ENCODE results near the gene NAB1. TPM values are rescaled to one million over a fixed set of nuclear protein-coding genes. Genes with fewer than 3 reads are reported as not detected.

Gene NAB1
- polyA plus RNA-seq, 10 donors, result 45.3 to 74.8 (median 63.0) TPM

DNA sequence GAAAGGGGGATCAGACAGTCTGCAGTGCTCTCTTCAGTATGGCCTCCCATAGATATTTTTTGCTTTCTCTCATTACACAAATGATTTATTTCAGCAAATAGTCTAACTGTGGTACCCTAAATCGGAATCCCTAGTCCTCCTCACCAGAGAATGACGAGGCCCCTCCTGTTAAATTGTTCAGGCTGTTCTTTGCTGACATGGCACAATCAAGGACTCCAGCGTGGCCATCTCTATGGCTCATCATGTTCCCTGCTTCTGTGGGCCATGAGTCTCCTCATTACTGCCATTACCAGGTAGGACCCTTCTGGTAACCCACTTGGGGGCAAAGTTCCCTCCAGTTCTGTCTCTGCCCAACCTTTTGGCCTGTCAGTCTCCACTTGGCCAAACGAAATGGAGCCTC, 62.2 kb downstream of the NAB1 start:
- no peak for DNase-seq

DNA sequence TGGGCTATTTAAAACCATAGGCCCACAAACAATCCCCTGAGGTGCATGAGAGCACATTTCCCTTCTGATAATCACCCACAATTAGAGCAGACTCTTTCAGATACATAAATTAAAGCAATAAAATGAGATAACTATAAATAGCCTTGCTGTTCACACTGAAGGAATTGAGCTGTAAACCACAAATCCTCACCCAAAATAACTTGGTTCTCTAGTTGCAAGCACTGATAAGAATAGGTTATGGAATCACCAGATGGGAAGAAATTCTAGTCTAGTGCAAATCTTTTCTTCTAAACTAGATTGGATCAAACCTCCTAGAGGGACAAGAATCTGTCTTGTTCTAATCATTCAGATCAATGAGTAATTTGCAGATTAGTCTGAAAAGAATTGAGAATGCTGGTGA, 64.6 kb downstream of the NAB1 start:
- DNase-seq, result no peak

DNA sequence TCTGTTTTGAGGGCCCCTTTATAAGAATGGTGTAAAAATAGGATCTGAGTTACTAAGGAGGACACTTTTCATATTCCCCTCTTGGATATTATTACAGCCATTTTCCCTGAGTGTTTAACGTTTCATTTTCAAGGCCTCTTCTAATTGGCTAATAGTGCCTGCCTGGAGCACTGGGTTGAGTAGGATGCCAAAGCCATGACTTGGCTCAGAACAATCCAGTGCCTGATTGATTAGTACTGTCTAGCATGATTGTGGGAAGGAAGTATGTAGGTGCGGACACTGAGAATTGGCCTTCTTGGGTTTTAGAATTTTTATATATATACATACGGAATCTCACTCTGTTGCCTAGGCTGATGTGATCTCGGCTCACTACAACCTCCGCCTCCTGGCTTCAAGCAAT, 66.1 kb downstream of the NAB1 start:
- no peak for DNase-seq

DNA sequence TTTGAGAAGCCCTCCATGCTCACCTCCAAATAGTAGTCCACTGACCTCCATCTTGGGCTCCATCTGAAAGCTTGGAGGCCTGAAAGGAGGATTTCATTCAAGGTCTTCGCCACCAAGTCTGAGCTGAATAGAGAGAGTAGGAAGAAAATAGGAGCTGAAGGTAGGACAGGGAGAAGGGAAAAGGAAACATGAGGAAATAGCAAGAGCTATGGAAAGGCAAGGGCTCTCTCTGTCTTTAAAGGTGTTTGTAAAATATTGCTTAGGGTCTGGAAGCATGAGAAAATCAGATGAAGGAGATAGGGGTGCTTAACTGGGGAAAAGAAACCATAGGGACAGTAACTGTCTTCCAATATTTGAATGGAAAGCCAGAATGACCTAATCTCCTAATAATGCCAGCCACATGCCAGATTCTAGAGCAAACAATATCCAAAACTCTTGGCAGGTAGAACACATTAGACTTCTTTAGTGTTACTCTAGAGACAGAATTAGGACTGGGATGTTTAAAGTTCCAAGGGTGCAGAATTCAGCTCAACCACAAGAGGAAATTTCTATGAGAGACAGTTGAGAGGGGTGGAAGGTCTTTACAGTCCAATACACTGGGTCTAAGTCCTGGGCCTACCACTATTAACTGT, 67.4 kb downstream of the NAB1 start:
- no peak for DNase-seq

DNA sequence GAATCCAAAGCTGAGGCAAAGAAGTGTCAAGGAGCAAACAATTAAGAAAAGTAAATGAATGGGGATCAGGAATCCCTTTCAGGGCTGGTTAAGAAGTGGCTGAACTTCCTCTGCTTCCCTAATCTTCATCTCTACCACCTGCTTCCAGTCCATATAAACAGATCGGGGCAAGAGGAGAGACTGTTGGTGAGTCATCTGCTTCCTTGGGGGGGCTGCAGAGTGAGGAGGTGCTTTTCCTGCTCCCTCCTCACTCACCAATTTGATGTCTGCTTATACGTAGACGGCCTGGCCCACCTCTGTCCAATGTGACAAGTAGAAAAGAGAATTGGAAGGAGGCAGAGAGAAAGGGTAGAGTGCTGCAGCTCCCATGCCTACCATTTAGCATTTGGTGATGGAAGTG, 68.4 kb downstream of the NAB1 start:
- DNase-seq, result no peak

DNA sequence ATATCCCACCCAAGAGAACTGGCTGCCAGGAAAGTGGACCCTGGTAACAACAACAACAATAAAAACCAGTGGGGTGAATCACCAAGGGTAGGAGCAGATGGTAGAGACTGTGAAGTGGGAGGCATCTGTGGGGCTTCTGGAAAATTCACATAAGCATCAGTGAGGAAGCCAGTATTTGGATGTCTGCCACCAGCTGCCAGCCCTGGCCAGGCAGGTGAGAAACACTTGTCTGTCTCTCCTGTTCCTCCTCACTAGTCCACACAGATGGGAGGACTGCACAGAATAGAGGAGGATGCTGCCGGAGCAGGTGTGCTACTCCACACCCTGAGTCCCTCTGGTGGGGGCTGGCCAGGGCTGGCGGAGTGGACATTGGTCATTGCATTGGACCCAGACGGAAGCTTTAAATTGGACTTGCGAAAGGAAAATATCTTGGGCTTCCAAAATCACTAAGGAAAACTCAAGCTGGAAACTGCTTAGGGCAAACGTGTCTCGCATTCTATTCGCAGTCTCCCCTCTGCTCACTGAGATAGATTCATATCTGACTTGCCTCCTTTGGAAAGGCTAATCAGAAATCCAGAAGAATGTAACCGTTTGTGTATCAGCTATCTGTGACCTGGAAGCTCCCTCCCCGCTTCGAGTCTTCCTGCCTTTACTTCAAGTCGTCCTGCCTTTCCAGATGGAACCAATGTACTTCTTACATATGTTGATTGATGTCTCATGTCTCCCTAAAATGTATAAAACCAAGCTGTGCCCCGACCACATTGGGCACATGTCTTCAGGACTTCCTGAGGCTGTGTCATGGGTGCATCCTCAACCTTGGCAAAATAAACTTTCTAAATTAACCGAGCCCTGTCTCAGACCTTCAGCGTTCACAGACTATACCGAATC, 69.1 kb downstream of the NAB1 start:
- no peak for DNase-seq

DNA sequence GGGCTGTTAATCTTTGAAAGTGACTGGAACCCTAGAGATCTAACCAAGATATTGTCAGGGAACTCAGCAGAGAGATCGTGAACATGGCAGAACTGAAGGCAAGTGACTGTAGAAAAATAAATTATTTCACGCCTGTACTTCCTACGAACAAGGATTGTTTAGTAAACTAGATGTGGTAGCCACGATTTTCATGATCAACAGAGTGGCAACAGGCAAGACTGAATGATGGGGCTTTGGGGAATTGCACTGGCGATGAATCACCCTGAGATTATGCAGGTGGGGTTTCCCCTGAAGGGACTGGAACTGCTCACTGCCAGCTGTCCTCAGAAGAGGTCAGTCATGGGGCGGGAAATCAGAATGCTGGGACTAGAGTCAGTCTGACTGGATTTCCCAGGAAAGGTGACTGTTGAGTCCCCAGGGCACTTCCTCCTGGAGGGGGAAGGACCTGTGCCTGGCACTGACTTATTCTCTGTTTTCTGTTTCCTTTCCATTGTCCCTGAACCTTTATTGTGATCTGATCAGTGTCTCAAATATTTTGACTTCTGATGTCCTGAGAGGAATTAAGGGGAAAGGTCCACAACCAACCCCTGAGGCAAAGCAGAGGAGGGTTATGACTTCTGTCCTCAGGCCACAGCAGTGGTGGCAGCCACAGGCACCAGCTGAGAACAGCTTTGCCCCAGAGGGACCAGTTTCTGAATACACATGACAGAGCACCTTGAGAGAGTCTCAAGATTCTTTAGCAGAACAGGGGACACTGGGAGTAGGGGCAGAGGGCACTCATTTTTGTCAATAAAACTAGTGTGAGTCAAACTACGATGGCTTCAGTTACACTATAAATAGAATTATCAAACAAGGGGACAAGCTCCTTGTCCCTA, 70.0 kb downstream of the NAB1 start:
- DNase-seq, result peak in 1 of 3 donors; percentile 44

DNA sequence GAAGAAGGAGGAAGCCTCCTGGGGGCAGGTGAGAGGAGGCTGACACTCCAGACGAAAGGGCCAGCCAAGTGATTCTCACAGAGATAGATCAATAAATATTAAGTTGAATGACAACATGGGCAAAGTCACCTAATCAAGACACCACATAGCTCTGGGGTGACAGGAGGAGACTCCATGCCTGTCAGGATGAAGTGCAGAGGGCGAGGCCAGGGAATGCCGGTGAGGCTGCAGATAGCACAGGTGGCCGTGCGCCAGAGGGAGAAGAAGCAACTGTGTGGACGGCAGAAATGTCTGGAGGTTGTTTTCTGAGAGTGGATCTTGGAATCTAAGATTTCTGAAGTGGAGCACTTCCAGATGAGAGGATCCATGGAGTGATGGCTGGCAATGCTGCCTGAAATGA, 71.4 kb downstream of the NAB1 start:
- DNase-seq, result no peak

DNA sequence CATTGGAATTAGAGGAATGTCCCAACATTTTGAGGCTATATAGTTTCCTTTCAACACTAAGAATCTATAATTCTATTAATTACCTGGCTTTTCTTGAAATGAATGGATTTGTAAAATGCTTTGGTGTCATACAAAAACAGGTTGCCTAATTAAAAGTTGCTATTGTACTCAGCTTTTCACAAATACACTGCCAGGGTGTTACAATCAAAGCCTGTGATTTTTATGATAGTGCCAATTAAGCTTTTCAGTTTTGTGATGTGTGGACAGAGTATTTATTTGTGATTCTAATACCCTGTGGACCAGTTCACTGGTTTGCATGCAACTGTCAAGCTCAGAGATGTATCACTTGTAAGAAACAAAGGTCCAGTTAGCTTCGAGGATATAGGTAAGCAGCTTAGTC, 71.8 kb downstream of the NAB1 start:
- DNase-seq, result no peak

DNA sequence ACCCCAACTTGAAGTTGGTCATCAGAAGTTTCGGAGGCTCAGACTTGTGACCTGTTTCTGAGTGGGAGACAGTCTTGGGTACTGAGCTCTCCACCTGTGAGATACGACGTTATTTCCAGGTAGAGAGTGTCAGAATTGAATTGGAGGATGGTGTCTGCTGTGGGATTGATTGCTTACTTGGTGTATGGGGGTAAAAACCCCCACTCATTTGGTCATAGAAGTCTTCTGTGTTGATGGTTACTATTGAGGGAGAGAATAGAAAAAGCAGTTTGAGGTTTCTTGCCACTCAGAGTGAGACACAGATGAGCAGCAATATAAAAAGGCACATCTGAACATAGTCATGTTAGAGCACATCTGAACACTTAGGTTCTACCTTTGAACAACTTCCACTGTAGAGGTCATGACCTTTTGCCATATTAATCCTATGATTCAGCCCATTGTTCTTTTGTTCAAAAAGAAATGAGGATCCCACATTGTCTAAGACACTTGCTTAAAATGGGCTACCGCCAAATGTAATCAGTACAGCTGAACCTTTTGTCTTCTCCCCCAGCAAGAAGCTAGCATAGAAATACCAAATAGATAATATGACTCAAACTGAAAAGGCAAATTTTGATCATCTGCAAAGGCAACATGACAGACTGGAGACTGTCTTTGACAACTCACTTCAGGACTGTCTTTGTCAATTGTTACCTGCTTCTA, 73.3 kb downstream of the NAB1 start:
- DNase-seq, result no peak

DNA sequence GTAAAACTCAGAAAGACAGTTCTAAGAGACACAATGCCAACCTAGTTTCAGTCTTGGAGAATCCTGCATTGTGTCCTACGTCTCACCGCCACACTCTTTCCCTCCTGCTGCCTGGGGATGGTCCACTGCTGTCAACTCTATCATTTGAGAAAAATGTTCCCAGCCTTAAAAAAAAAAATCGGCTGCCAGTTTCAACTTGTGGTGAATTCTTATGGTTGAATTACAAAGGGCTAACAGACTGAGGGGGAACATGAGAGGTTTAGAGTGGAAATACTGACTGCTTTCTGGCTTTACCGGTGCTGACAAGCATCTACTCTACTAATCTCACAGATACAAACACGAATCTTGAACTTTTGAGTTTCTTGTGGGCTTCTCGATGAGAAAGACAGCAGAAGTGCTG, 74.0 kb downstream of the NAB1 start:
- DNase-seq, result peak in 1 of 3 donors; percentile 7

DNA sequence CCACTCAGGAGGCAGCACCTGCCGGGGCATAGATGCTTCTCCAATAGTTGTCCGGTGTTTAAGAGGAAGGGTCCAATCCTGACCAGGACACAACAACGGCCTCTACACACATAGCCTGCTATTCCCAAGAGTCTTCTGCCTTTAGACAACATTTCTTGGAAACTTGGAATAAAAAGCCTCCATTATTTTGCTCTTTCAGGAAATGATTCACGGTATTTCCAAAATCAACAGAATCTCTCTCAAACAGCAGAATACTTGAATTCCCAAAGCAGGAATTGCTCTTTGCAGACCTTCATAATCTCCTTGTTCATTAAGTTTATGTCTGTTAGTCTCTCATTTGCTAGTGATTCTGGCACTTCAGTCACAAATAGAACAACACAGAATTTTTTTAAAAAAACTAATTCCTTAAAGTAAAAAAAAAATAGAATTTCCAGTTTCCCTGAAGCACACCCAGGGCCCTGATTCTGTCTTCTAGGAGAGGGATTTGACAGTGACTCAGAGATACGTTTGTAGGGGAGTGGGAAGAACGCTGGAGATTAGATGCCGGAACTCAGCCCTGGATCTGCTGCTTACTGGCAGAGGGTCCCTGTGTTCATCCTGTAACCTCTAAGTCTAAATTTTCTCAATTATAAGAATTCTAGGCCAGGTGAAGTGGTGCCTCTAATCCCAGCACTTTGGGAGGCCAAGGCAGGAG, 74.7 kb downstream of the NAB1 start:
- DNase-seq, result peak; percentile 26 to 62 (median 43)

DNA sequence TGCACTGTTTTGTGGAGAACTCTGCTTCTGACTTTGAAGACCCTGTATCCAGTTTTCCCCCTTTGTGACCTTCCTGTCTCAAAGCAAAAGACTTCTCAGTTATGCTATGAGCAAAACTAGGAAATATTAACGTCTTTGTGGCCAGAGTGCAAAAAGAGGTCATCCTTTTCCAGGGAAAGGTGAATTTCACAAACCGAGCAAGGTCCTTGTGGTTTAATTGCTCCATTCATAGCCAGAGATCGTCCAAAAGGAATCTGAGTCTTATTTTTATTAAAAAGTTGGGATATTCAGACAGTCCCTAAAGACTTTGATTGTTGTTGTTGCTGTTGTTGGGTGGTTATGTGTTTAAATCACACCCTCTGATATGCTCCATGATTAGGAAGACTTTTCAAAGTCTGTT, 77.4 kb downstream of the NAB1 start:
- DNase-seq, result peak in 1 of 3 donors; percentile 21

DNA sequence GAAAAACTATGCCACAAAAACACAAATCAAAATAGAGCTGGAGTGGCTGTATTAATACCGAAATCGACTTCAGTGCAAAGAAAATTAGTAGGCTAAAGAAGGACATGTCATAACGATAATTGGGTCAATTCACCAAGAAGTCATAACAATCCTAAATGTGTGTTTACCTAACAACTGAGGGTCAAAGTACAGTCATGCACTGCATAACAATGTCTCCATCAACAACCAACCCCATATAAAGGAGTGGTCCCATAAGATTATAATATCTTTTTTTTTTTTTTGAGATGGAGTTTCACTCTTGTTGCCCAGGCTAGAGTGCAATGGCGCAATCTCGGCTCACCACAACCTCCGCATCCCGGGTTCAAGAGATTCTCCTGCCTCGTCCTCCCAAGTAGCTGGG, 87.5 kb downstream of the NAB1 start:
- no peak for DNase-seq

DNA sequence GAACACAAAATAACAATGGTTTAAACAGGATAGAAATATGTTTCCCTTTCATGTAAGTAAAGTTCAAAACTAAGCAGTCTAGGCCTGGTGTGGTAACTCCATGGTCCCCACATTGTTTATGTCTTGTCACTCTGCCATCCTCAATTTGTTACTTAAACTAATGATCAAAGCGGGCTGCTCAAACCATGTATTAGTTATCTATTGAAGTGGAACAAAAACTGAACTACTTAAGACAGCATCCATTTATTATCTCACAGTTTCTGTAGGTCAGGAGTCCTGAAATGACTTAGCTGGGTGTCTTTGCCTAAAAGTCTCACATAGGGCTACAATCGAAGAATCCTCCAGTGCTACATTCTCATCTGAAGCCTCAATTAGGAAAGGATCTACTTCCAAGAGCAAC, 91.6 kb downstream of the NAB1 start:
- no peak for DNase-seq

Other genes starting within 250 kb of the NAB1 start
- 10 to 100 TPM in 6 of 10 donors, 1 to 10 TPM in 4; 7.6 to 13.6 (median 10.3) TPM for gene MFSD6, start 240.7 kb upstream of the NAB1 start, polyA plus RNA-seq (ENCODE audit: insufficient read length in 10 of 10)
- gene NEMP2, start 114.4 kb upstream of the NAB1 start, polyA plus RNA-seq (ENCODE audit: insufficient read length in 10 of 10), result 1 to 10 TPM; 4.6 to 9.6 (median 7.1) TPM
- gene GLS, start 231.7 kb downstream of the NAB1 start, polyA plus RNA-seq (ENCODE audit: insufficient read length in 10 of 10), result 10 to 100 TPM; 55.9 to 92.3 (median 63.8) TPM